Measurements from ENCODE around the gene PDXP.

- no peak for TF ChIP-seq POLR2AphosphoS5 (IDR thresholded peaks at IDR 0.05; ENCODE audit: low read depth)
- no peak for TF ChIP-seq CTCF (conservative IDR thresholded peaks at IDR 0.05; ENCODE audit: low read depth in 2 of 2)
- no peak for TF ChIP-seq EZH2 (IDR thresholded peaks at IDR 0.05; ENCODE audit: low read depth, unreplicated experiment)
- TF ChIP-seq STAT1 (IDR thresholded peaks at IDR 0.05; ENCODE audit: unreplicated experiment), result no peak
- TF ChIP-seq REST (IDR thresholded peaks at IDR 0.05; ENCODE audit: unreplicated experiment), result no peak
- TF ChIP-seq JUNB (IDR thresholded peaks at IDR 0.05; ENCODE audit: unreplicated experiment), result no peak
- TF ChIP-seq, protein P1, sequence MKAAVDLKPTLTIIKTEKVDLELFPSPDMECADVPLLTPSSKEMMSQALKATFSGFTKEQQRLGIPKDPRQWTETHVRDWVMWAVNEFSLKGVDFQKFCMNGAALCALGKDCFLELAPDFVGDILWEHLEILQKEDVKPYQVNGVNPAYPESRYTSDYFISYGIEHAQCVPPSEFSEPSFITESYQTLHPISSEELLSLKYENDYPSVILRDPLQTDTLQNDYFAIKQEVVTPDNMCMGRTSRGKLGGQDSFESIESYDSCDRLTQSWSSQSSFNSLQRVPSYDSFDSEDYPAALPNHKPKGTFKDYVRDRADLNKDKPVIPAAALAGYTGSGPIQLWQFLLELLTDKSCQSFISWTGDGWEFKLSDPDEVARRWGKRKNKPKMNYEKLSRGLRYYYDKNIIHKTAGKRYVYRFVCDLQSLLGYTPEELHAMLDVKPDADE (IDR thresholded peaks at IDR 0.05), result no peak
- no peak for TF ChIP-seq ZNF462 (CRISPR knock-in tag; IDR thresholded peaks at IDR 0.05)
- no peak for TF ChIP-seq EZH2phosphoT487 (IDR thresholded peaks at IDR 0.05; ENCODE audit: unreplicated experiment)
- no peak for TF ChIP-seq CREB1 (CRISPR knock-in tag; IDR thresholded peaks at IDR 0.05; ENCODE audit: low read depth)
- TF ChIP-seq ZNF331 (CRISPR knock-in tag; IDR thresholded peaks at IDR 0.05; ENCODE audit: low read depth), result no peak
Observed at GRCh38 chr22:37619991-37620390, 38.5 kb upstream of the PDXP start.

Measured in GM23338 (cell line).